Astrocyte of the spinal cord (primary cell): ENCODE measurements around the gene PLD4.

ENCODE experiments used
- DNase-seq: peaks from one replicate; pipeline ENCODE4 v3.0.0; 2011; ENCODE audit warnings: low read depth, low spot score
- H3K4me3 ChIP-seq: 2 replicates; pipeline ENCODE4 v1.5.1; 2011; ENCODE audit warnings: low read depth, mild to moderate bottlenecking, low read length, moderate library complexity
- CTCF ChIP-seq: IDR thresholded peaks from 2 replicates; pipeline ENCODE4 v1.5.1; 2012; ENCODE audit warnings: low read depth, mild to moderate bottlenecking, low read length, inconsistent platforms
- in situ Hi-C: cut with HindIII; loops from 2 replicates; pipeline ENCODE4 v1.10.0; 2017; ENCODE audit warnings: low sequenced_read_pairs

Gene PLD4

GRCh38 chr14:104978746-104979691 is 54.3 kb downstream of the PLD4 start:
- no peak for TF ChIP-seq CTCF
- in situ Hi-C loops = no loop called here
- no peak for DNase-seq
- peak overlapping the region; percentile 41 for H3K4me3 ChIP-seq

- H3K4me3 ChIP-seq = no peak overlapping the region
- DNase-seq = peak; percentile 58
- no peak for TF ChIP-seq CTCF
- in situ Hi-C loops = no loop called here
Measured at GRCh38 chr14:104979758-104980610, 55.3 kb downstream of the PLD4 start.

GRCh38 chr14:104980611-104981531 is 56.2 kb downstream of the PLD4 start:
- TF ChIP-seq CTCF = no peak
- in situ Hi-C loops = no loop called here
- no peak for DNase-seq
- no peak overlapping the region for H3K4me3 ChIP-seq

GRCh38 chr14:104981699-104982541 is 57.2 kb downstream of the PLD4 start:
- no peak for DNase-seq
- no peak overlapping the region for H3K4me3 ChIP-seq
- in situ Hi-C loops = no loop called here
- TF ChIP-seq CTCF = no peak

- H3K4me3 ChIP-seq = no peak overlapping the region
- DNase-seq = no peak
- in situ Hi-C loops = no loop called here
- no peak for TF ChIP-seq CTCF
Measured at GRCh38 chr14:104982548-104983230, 58.0 kb downstream of the PLD4 start.
